HepG2 (cell line): ENCODE results near the gene NTN4. TPM values are rescaled to one million over a fixed set of nuclear protein-coding genes. Genes with fewer than 3 reads are reported as not detected.

Source experiments
- DNMT3B ChIP-seq: conservative IDR thresholded peaks from 2 replicates; pipeline ENCODE4 v1.6.1; 2016; ENCODE audit warnings: missing biosample characterization, control low read depth
- EEA1 ChIP-seq: sonication (generic); formaldehyde crosslinking; IDR thresholded peaks from 2 replicates; pipeline ENCODE4 v1.5.1; 2020; ENCODE audit warnings: mild to moderate bottlenecking, missing genetic modification reagents, borderline replicate concordance
- ELF4 ChIP-seq: sonication (generic); formaldehyde crosslinking; IDR thresholded peaks from 2 replicates; pipeline ENCODE4 v1.5.0; 2020; ENCODE audit warnings: missing genetic modification reagents, mild to moderate bottlenecking, moderate library complexity, borderline replicate concordance
- EP300 ChIP-seq, 3 experiments: sonication (generic) in 1 of 3; formaldehyde crosslinking in 1 of 3; IDR thresholded peaks; 2 replicates each; pipeline versions ENCODE4 v1.5.1 to v1.6.1; 2011 to 2020; ENCODE audit warnings: low read depth in 2 of 3, low read length in 2 of 3, borderline replicate concordance in 1 of 3, improper control_type of control experiment in 1 of 3, mild to moderate bottlenecking in 1 of 3, missing genetic modification reagents in 1 of 3, moderate library complexity in 1 of 3
- GATAD1 ChIP-seq: IDR thresholded peaks from 2 replicates; pipeline ENCODE4 v1.6.1; 2016; ENCODE audit warnings: missing genetic modification reagents, missing compliant biosample characterization
- HNRNPH1 ChIP-seq: fragments of 200-400 bp; formaldehyde crosslinking; optimal IDR thresholded peaks from 2 replicates; pipeline ENCODE3; 2017; ENCODE audit warnings: mild to moderate bottlenecking, low read depth, low read length
- KDM2A ChIP-seq: sonication (generic); formaldehyde crosslinking; IDR thresholded peaks from 2 replicates; pipeline ENCODE4 v1.4.0; 2020; ENCODE audit warnings: low read depth, missing genetic modification reagents, borderline replicate concordance
- KLF15 ChIP-seq: sonication (generic); formaldehyde crosslinking; IDR thresholded peaks from 2 replicates; pipeline ENCODE4 v1.8.1; 2023; ENCODE audit warnings: borderline replicate concordance, mild to moderate bottlenecking, inconsistent platforms, missing genetic modification reagents, mixed read lengths
- MIXL1 ChIP-seq: IDR thresholded peaks from 2 replicates; pipeline ENCODE4 v1.6.1; 2016
- MTA1 ChIP-seq: sonication (generic); formaldehyde crosslinking; IDR thresholded peaks from 2 replicates; pipeline ENCODE4 v1.4.0; 2020; ENCODE audit warnings: missing genetic modification reagents, mild to moderate bottlenecking, borderline replicate concordance
- NR1H2 ChIP-seq: sonication (generic); formaldehyde crosslinking; IDR thresholded peaks from 2 replicates; pipeline ENCODE4 v1.8.1; 2022; ENCODE audit warnings: low read depth, missing genetic modification reagents, borderline replicate concordance
- PAWR ChIP-seq: sonication (generic); formaldehyde crosslinking; IDR thresholded peaks from 2 replicates; pipeline ENCODE4 v1.4.0; 2020; ENCODE audit warnings: missing genetic modification reagents, mild to moderate bottlenecking, borderline replicate concordance
- STAG1 ChIP-seq: sonication (generic); formaldehyde crosslinking; IDR thresholded peaks from 2 replicates; pipeline ENCODE4 v1.4.0; 2020; ENCODE audit warnings: missing genetic modification reagents
- TCF7L2 ChIP-seq: IDR thresholded peaks from 2 replicates; pipeline ENCODE4 v1.6.1; 2011; ENCODE audit warnings: mild to moderate bottlenecking, low read depth, low read length, moderate library complexity
- TGIF2 ChIP-seq: IDR thresholded peaks from 2 replicates; pipeline ENCODE4 v1.6.1; 2016; ENCODE audit warnings: control low read depth, missing compliant biosample characterization
- ZBTB20 ChIP-seq: sonication (generic); formaldehyde crosslinking; IDR thresholded peaks from 2 replicates; pipeline ENCODE4 v1.8.1; 2023; ENCODE audit warnings: missing genetic modification reagents, low read depth, mild to moderate bottlenecking, borderline replicate concordance
- ZFP41 ChIP-seq: sonication (generic); formaldehyde crosslinking; IDR thresholded peaks from 2 replicates; pipeline ENCODE4 v1.4.0; 2020; ENCODE audit warnings: mild to moderate bottlenecking, missing genetic modification reagents, borderline replicate concordance
- ZFP90 ChIP-seq: sonication (generic); formaldehyde crosslinking; IDR thresholded peaks from 2 replicates; pipeline ENCODE4 v1.8.0; 2022; ENCODE audit warnings: missing genetic modification reagents, mild to moderate bottlenecking, inconsistent platforms, borderline replicate concordance
- ZNF280B ChIP-seq: sonication (generic); formaldehyde crosslinking; IDR thresholded peaks from 2 replicates; pipeline ENCODE4 v1.5.0; 2020; ENCODE audit warnings: missing genetic modification reagents, mild to moderate bottlenecking, borderline replicate concordance
- ZNF33B ChIP-seq: sonication (generic); formaldehyde crosslinking; IDR thresholded peaks from 2 replicates; pipeline ENCODE4 v1.5.1; 2020; ENCODE audit warnings: mild to moderate bottlenecking, missing genetic modification reagents
- ZNF496 ChIP-seq: sonication (generic); formaldehyde crosslinking; IDR thresholded peaks from 2 replicates; pipeline ENCODE4 v1.8.1; 2023; ENCODE audit warnings: mild to moderate bottlenecking, moderate library complexity, missing genetic modification reagents; ENCODE audit not compliant: insufficient replicate concordance
- ZNF670 ChIP-seq: sonication (generic); formaldehyde crosslinking; IDR thresholded peaks from 2 replicates; pipeline ENCODE4 v1.8.0; 2022; ENCODE audit warnings: mild to moderate bottlenecking, missing genetic modification reagents, borderline replicate concordance
- ZNF775 ChIP-seq: sonication (generic); formaldehyde crosslinking; IDR thresholded peaks from 2 replicates; pipeline ENCODE4 v1.4.0; 2020; ENCODE audit warnings: missing genetic modification reagents, mild to moderate bottlenecking, moderate library complexity, borderline replicate concordance
- polyA plus RNA-seq, 8 experiments: library from polyadenylated mRNA; depleted of rRNA in 3 of 8; stranded (reverse) in 7 of 8; unstranded in 1 of 8; fragments of >200 nt; fragmentation: Illumina TruSeq in 4 of 8; extraction: Trizol in 4 of 8; gene quantifications; 2 replicates each; pipeline versions ENCODE4 v1.2.1 to v1.2.3, GENCODE V29; 2011 to 2016; ENCODE audit warnings: low read depth in 4 of 8, missing spikeins in 1 of 8, mixed read lengths in 1 of 8; ENCODE audit not compliant: insufficient read depth in 1 of 8
- total RNA-seq, 5 experiments: library from RNA; depleted of rRNA; stranded (reverse); fragments of >200 nt; fragmentation: Illumina TruSeq; extraction: Trizol; gene quantifications; 2 replicates each; pipeline ENCODE4 v1.2.3, GENCODE V29; 2016; ENCODE audit warnings: low read depth in 1 of 5
- TF ChIP-seq, protein P1 (sequence below): sonication (generic); formaldehyde crosslinking; IDR thresholded peaks from 2 replicates; pipeline ENCODE4 v1.4.0; 2020; ENCODE audit warnings: mild to moderate bottlenecking, missing genetic modification reagents, borderline replicate concordance
- TF ChIP-seq, protein P2 (sequence below): sonication (generic); formaldehyde crosslinking; IDR thresholded peaks from 2 replicates; pipeline ENCODE4 v1.8.1; 2023; ENCODE audit warnings: mild to moderate bottlenecking, inconsistent platforms, moderate library complexity, missing genetic modification reagents, borderline replicate concordance

NTN4 gene
- total and polyA plus RNA-seq, 2 of the 13 experiments (the other 11 are each of a cell fraction or from before 2014, with no cell fraction given) = 7.8 to 11.5 TPM

DNA sequence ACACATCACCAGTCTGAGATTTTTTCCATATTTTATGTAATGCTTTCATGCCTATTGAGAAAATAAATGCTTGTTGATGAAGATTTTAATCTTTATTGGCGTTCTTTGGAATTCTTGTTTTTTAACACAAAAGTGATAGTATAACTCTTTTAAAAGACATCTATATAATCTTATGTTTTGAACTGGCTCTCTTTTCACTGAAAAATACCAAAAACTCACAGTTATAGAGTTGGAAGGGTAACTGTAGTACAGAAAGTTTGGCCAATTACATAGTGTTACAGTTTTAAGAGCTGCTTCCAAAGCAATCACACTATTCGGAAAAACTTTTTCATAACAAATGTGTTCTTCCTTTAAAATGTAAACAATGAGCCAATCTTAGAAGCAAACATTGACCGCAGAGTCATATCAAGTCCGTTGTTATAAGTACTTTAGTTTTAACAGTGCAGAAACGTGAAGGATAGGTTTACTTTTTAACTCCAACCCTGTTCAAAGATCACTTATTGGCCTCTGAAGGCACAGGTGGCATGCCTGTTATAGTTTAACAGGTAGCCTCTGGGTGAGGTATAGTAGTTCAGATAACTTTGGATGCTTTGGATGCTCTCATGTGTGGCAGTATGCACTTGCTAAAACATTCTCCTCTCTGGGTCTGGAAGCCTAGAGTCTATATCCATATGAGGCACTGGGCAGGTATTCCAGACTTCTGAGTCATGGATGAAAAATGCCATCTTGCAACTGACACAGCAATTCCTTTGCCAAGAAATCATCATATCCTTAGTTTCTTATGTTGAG lies 12.1 kb upstream of the NTN4 start (continued):
- TF ChIP-seq, protein P1, sequence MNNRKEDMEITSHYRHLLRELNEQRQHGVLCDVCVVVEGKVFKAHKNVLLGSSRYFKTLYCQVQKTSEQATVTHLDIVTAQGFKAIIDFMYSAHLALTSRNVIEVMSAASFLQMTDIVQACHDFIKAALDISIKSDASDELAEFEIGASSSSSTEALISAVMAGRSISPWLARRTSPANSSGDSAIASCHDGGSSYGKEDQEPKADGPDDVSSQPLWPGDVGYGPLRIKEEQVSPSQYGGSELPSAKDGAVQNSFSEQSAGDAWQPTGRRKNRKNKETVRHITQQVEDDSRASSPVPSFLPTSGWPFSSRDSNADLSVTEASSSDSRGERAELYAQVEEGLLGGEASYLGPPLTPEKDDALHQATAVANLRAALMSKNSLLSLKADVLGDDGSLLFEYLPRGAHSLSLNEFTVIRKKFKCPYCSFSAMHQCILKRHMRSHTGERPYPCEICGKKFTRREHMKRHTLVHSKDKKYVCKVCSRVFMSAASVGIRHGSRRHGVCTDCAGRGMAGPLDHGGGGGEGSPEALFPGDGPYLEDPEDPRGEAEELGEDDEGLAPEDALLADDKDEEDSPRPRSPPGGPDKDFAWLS (CRISPR knock-in tag) = no peak
- TF ChIP-seq ZNF33B (CRISPR knock-in tag) (no peak), ZFP41 (no peak), ZNF280B (CRISPR knock-in tag) (no peak), ZNF496 (CRISPR knock-in tag) (no peak), KDM2A (CRISPR knock-in tag) (no peak), DNMT3B (CRISPR knock-in tag) (no peak), TCF7L2 (no peak), STAG1 (CRISPR knock-in tag) (no peak), MTA1 (CRISPR knock-in tag) (no peak), GATAD1 (no peak), TGIF2 (CRISPR knock-in tag) (no peak), KLF15 (CRISPR knock-in tag) (no peak), PAWR (CRISPR knock-in tag) (no peak), ZNF670 (CRISPR knock-in tag) (no peak), EP300 (IDR thresholded peaks at IDR 0.05; ENCODE audit: low read depth in 2 of 2, low read length in 2 of 2) (peak in 1 of 2 experiments; percentile 49; a peak in 2 of 4 replicates), EP300 (CRISPR knock-in tag; IDR thresholded peaks at IDR 0.05; ENCODE audit: borderline replicate concordance) (0 out of 2 replicates have a peak, but pooled peaks have one; percentile 49), HNRNPH1 (no peak), MIXL1 (CRISPR knock-in tag) (peak; percentile 63; the same call in 1 of the 2 replicates), EEA1 (no peak), ZBTB20 (CRISPR knock-in tag) (peak; percentile 70; the same call in 1 of the 2 replicates), ELF4 (CRISPR knock-in tag) (no peak), ZFP90 (CRISPR knock-in tag) (no peak), ZNF775 (CRISPR knock-in tag) (no peak), NR1H2 (CRISPR knock-in tag) (no peak)
- TF ChIP-seq, protein P2, sequence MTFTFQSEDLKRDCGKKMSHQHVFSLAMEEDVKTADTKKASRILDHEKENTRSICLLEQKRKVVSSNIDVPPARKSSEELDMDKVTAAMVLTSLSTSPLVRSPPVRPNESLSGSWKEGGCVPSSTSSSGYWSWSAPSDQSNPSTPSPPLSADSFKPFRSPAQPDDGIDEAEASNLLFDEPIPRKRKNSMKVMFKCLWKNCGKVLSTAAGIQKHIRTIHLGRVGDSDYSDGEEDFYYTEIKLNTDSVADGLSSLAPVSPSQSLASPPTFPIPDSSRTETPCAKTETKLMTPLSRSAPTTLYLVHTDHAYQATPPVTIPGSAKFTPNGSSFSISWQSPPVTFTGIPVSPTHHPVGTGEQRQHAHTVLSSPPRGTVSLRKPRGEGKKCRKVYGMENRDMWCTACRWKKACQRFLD = no peak
